Neural cell (in vitro differentiated cells): ENCODE results near the gene CCDC33. TPM values are rescaled to one million over a fixed set of nuclear protein-coding genes. Genes with fewer than 3 reads are reported as not detected.

Experiments
- H2AFZ ChIP-seq: fragments of 200-600, 300-800 bp; sonication (generic), shearing (Covaris generic); 2 replicates; pipeline ENCODE4 v1.6.0; 2014; ENCODE audit warnings: low read depth, mild to moderate bottlenecking, antibody characterized with exemption, low read length, moderate library complexity
- H3F3A ChIP-seq: fragments of 200-600 bp; shearing (Covaris generic); 2 replicates; pipeline ENCODE4 v1.6.1; 2016; ENCODE audit warnings: mild to moderate bottlenecking, moderate library complexity, mixed read lengths, antibody characterized with exemption, low read length; ENCODE audit not compliant: insufficient read depth, poor library complexity, severe bottlenecking
- H3K27ac ChIP-seq: fragments of 200-600, 300-800 bp; sonication (generic), shearing (Covaris generic); 2 replicates; pipeline ENCODE4 v1.5.1; 2014; ENCODE audit warnings: mild to moderate bottlenecking, low read length, moderate library complexity
- H3K27me3 ChIP-seq: fragments of 300-800, 200-600 bp; sonication (generic), shearing (Covaris generic); 2 replicates; pipeline ENCODE4 v1.6.0; 2014; ENCODE audit warnings: mild to moderate bottlenecking, low read depth, low read length, moderate library complexity; ENCODE audit not compliant: insufficient read depth
- H3K36me3 ChIP-seq: fragments of 300-800, 200-600 bp; sonication (generic), shearing (Covaris generic); 2 replicates; pipeline ENCODE4 v1.5.1; 2014; ENCODE audit warnings: mild to moderate bottlenecking, antibody characterized with exemption, low read length, moderate library complexity; ENCODE audit not compliant: insufficient read depth
- H3K4me2 ChIP-seq: fragments of 300-800, 200-600 bp; sonication (generic), shearing (Covaris generic); 2 replicates; pipeline ENCODE4 v1.6.0; 2014; ENCODE audit warnings: mild to moderate bottlenecking, low read length
- H3K4me3 ChIP-seq: fragments of 300-800, 200-600 bp; sonication (generic), shearing (Covaris generic); 2 replicates; pipeline ENCODE4 v1.5.1; 2014; ENCODE audit warnings: mild to moderate bottlenecking, low read length, moderate library complexity
- H3K79me2 ChIP-seq: fragments of 200-600 bp; shearing (Covaris generic); replicated peaks from 2 replicates; pipeline ENCODE4 v1.6.0; 2014; ENCODE audit warnings: mild to moderate bottlenecking, low read length, moderate library complexity; ENCODE audit not compliant: insufficient read depth
- H3K9ac ChIP-seq: fragments of 300-800, 200-600 bp; sonication (generic), shearing (Covaris generic); 2 replicates; pipeline ENCODE4 v1.6.1; 2016; ENCODE audit warnings: mild to moderate bottlenecking, low read length, mixed read lengths
- H3K9me2 ChIP-seq: fragments of 200-600 bp; shearing (Covaris generic); 2 replicates; pipeline ENCODE4 v1.6.1; 2016; ENCODE audit warnings: mild to moderate bottlenecking, low read length, mixed read lengths; ENCODE audit not compliant: insufficient read depth
- H3K9me3 ChIP-seq: fragments of 200-600, 300-800 bp; sonication (generic), shearing (Covaris generic); 2 replicates; pipeline ENCODE4 v1.6.1; 2016; ENCODE audit warnings: mild to moderate bottlenecking, mixed run types, low read length, moderate library complexity, mixed read lengths
- H4K20me1 ChIP-seq: fragments of 200-600 bp; shearing (Covaris generic); 2 replicates; pipeline ENCODE4 v1.6.1; 2016; ENCODE audit warnings: mild to moderate bottlenecking, mixed run types; ENCODE audit not compliant: insufficient read depth
- EP300 ChIP-seq: fragments of 450-650 bp; conservative IDR thresholded peaks from 2 replicates; pipeline ENCODE4 v1.6.1; 2014; ENCODE audit warnings: antibody characterized with exemption, mild to moderate bottlenecking, moderate library complexity; ENCODE audit not compliant: poor library complexity, severe bottlenecking
- EZH2 ChIP-seq: fragments of 200-600, 300-800 bp; shearing (Covaris generic), sonication (generic); IDR thresholded peaks from 2 replicates; pipeline ENCODE4 v1.6.1; 2014; ENCODE audit warnings: antibody characterized with exemption, low read length, borderline replicate concordance, mild to moderate bottlenecking; ENCODE audit not compliant: insufficient read depth, poor library complexity, severe bottlenecking
- MXI1 ChIP-seq: fragments of 450-650 bp; conservative IDR thresholded peaks from 2 replicates; pipeline ENCODE4 v1.6.1; 2014; ENCODE audit warnings: antibody characterized with exemption, mild to moderate bottlenecking; ENCODE audit not compliant: poor library complexity, severe bottlenecking
- POLR2AphosphoS5 ChIP-seq: IDR thresholded peaks from 2 replicates; pipeline ENCODE4 v1.6.1; 2012
- RAD21 ChIP-seq: fragments of 450-650 bp; conservative IDR thresholded peaks from 2 replicates; pipeline ENCODE4 v1.6.1; 2014; ENCODE audit warnings: antibody characterized with exemption, mild to moderate bottlenecking, moderate library complexity
- SMC3 ChIP-seq: fragments of 450-650 bp; conservative IDR thresholded peaks from 2 replicates; pipeline ENCODE4 v1.6.1; 2014; ENCODE audit warnings: antibody characterized with exemption, mild to moderate bottlenecking, moderate library complexity; ENCODE audit not compliant: poor library complexity
- TAF1 ChIP-seq: IDR thresholded peaks from 2 replicates; pipeline ENCODE4 v1.6.1; 2012; ENCODE audit warnings: low read depth
- polyA plus RNA-seq: library from polyadenylated mRNA; depleted of rRNA; stranded (reverse); fragments of >200 nt; gene quantifications from 2 replicates; pipeline ENCODE4 v1.2.3, GENCODE V29; 2014
- TF ChIP-seq, protein P1 (sequence below): IDR thresholded peaks from 2 replicates; pipeline ENCODE4 v1.6.1; 2012; ENCODE audit warnings: borderline replicate concordance
- TF ChIP-seq, protein P2 (sequence below): fragments of 450-650 bp; IDR thresholded peaks from 2 replicates; pipeline ENCODE4 v1.5.1; 2014; ENCODE audit warnings: antibody characterized with exemption, mild to moderate bottlenecking, moderate library complexity; ENCODE audit not compliant: poor library complexity, severe bottlenecking

CCDC33 gene
- polyA plus RNA-seq, 1 donor from 2014 or later: 1.4 TPM

GRCh38 chr15:74210729-74211128 is 25.4 kb upstream of the CCDC33 start:
- no peak overlapping the region for H3K4me2 ChIP-seq
- no peaks in the 10 kb centered on the region for H3K9me3 ChIP-seq
- no peaks in the 10 kb centered on the region for H3K27me3 ChIP-seq
- no peak overlapping the region for H3K27ac ChIP-seq
- no peaks in the 10 kb centered on the region for H3K79me2 ChIP-seq
- no peaks in the 10 kb centered on the region for H3K9me2 ChIP-seq
- no peaks in the 10 kb centered on the region for H4K20me1 ChIP-seq
- H3K4me3 ChIP-seq: no peak overlapping the region
- H2AFZ ChIP-seq: no peak overlapping the region
- H3K36me3 ChIP-seq: no peaks in the 10 kb centered on the region
- peaks cover 4% of the 10 kb centered on the region for H3F3A ChIP-seq
- TF ChIP-seq EP300 (no peak), RAD21 (no peak), SMC3 (no peak), EZH2 (no peak), TAF1 (no peak)
- TF ChIP-seq, protein P1, sequence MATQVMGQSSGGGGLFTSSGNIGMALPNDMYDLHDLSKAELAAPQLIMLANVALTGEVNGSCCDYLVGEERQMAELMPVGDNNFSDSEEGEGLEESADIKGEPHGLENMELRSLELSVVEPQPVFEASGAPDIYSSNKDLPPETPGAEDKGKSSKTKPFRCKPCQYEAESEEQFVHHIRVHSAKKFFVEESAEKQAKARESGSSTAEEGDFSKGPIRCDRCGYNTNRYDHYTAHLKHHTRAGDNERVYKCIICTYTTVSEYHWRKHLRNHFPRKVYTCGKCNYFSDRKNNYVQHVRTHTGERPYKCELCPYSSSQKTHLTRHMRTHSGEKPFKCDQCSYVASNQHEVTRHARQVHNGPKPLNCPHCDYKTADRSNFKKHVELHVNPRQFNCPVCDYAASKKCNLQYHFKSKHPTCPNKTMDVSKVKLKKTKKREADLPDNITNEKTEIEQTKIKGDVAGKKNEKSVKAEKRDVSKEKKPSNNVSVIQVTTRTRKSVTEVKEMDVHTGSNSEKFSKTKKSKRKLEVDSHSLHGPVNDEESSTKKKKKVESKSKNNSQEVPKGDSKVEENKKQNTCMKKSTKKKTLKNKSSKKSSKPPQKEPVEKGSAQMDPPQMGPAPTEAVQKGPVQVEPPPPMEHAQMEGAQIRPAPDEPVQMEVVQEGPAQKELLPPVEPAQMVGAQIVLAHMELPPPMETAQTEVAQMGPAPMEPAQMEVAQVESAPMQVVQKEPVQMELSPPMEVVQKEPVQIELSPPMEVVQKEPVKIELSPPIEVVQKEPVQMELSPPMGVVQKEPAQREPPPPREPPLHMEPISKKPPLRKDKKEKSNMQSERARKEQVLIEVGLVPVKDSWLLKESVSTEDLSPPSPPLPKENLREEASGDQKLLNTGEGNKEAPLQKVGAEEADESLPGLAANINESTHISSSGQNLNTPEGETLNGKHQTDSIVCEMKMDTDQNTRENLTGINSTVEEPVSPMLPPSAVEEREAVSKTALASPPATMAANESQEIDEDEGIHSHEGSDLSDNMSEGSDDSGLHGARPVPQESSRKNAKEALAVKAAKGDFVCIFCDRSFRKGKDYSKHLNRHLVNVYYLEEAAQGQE: no peak
- TF ChIP-seq, protein P2, sequence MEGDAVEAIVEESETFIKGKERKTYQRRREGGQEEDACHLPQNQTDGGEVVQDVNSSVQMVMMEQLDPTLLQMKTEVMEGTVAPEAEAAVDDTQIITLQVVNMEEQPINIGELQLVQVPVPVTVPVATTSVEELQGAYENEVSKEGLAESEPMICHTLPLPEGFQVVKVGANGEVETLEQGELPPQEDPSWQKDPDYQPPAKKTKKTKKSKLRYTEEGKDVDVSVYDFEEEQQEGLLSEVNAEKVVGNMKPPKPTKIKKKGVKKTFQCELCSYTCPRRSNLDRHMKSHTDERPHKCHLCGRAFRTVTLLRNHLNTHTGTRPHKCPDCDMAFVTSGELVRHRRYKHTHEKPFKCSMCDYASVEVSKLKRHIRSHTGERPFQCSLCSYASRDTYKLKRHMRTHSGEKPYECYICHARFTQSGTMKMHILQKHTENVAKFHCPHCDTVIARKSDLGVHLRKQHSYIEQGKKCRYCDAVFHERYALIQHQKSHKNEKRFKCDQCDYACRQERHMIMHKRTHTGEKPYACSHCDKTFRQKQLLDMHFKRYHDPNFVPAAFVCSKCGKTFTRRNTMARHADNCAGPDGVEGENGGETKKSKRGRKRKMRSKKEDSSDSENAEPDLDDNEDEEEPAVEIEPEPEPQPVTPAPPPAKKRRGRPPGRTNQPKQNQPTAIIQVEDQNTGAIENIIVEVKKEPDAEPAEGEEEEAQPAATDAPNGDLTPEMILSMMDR: no peak
- no peak overlapping the region for H3K9ac ChIP-seq

DNA sequence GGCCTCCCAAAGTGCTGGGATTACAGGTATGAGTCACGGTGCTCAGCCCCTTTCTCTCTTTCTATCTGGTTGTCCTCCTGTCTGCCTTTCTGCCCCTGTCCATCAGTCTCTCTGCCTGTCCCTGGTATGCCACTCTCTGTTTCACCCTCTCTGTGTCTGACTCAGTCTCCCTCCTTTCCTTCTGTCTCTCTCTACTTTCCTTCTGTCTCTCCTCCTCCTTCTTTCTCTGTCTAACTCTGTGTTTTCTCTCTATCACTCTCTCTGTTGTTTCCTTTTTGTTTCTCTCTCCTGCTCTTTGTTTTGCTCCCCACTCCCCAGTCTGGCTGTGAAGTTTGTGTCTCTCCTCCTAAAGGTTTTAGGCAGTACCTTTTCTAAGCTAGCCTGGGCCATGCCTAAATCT is 24.5 kb upstream of the CCDC33 start:
- Histone ChIP-seq H3K36me3 (no peaks in the 10 kb centered on the region), H3K27ac (no peak overlapping the region), H4K20me1 (no peaks in the 10 kb centered on the region), H3K9ac (no peak overlapping the region), H3K9me3 (no peaks in the 10 kb centered on the region), H3K4me2 (no peak overlapping the region), H3K27me3 (no peaks in the 10 kb centered on the region), H3K9me2 (no peaks in the 10 kb centered on the region), H3K4me3 (no peak overlapping the region), H3K79me2 (no peaks in the 10 kb centered on the region), H2AFZ (no peak overlapping the region), H3F3A (peaks cover 4% of the 10 kb centered on the region)
- no peak for TF ChIP-seq TAF1
- TF ChIP-seq, protein P1: no peak
- no peak for TF ChIP-seq MXI1
- no peak for TF ChIP-seq POLR2AphosphoS5
- TF ChIP-seq RAD21: no peak
- no peak for TF ChIP-seq EZH2
- TF ChIP-seq EP300: no peak
- no peak for TF ChIP-seq SMC3
- TF ChIP-seq, protein P2: no peak
